ENCODE results near the gene VPS35L.

The VPS35L gene

GRCh38 chr16:19696328-19696727 lies 140.8 kb downstream of the VPS35L start:
- no peak for DNase-seq (ENCODE audit: low read depth)

- no peak for DNase-seq (ENCODE audit: low read depth)
Measured at GRCh38 chr16:19696961-19697360, 141.5 kb downstream of the VPS35L start.

DNA sequence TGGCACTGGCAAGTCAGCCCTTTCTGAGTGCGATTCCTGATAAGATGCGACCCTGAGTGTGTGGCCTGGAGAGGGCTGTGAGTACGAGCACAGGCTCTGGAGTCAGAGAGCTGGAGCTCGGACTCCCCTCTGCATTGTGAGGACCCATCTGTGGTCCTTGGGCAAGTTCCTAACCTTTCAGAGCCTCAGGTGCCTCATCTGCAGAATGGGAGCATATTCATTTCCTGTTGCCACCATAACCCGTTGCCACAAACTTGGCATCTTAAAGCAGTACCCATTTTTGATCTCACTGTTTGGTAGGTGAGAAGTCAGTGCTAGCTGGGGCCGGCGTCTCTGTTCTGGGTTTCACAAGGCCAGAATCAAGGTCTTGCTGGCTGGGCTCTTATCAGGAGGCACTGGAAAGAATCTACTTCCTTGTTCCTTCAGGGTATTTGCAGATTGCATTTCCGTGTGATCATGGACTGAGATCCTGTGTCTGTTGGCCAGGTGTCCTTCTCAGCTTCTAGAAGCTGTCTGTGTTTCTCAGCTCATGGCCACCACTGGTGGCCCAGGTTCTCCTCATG lies 142.3 kb downstream of the VPS35L start:
- DNase-seq (ENCODE audit: low read depth): no peak

DNA sequence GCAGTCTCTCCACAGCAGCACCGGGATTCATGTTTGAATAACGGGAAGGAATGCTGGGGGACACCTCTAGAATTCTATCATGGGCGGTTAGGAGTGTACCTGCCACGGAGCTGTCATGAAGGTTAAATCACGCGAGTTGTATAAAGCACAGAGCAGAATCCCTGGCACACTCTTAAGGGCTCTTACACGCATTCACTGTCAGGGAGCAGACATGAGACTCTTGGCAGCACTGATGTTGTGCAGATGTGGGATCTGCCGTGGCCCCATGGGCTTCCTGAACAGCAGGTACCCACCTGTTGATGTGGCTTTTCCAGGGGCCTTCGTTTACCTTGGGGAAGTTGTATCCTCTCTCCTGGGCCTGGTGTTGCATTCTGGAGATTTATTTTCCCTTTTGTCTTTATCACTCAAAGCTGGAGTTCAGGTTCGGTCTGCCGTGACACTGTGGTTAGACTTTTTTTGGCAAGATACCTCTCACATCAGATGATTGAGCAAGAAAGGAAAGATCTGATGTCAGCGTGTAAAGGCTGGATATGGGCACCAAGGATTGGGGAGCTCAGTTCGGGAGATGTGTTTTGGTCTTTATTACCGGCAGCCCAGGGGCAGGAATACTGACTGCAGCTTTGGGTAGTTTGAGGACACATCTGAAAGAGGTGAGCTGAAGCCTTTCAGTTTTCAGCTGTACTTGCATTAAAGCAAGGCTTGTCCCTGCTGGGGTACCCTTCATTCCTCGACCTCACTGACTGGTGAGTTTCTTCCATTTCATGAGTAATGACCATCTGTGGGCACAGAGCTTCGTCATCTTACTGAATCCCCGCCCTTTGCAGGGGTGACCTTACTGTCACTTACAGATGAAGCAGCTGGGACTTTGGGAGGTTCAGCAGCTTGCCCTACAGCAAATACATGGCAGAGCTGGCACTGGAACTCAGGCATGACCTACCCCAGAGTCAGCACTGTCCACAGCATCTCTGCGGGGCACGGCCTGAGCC lies 143.3 kb downstream of the VPS35L start:
- no peak for DNase-seq (ENCODE audit: low read depth)

DNA sequence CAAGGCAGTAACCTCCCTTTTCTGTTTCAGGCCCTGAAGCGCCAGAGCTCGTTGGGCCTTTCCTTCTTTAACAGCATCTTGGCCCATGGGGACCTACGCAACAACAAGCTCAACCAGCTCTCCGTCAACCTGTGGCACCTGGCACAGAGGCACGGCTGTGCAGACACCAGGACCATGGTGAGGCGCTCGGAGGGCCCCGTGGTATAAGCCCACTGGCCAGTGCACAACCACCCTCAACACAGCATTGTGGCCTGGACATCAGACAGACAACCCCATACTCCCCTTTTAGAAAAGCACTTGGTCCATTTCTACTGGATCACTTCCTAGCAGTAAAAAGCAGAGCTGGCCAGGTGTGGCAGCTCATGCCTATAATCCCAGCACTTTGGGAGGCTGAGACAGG lies 144.0 kb downstream of the VPS35L start:
- DNase-seq (ENCODE audit: low read depth): no peak

- DNase-seq (ENCODE audit: low read depth): no peak
Measured at GRCh38 chr16:19700319-19700781, 144.8 kb downstream of the VPS35L start.

DNA sequence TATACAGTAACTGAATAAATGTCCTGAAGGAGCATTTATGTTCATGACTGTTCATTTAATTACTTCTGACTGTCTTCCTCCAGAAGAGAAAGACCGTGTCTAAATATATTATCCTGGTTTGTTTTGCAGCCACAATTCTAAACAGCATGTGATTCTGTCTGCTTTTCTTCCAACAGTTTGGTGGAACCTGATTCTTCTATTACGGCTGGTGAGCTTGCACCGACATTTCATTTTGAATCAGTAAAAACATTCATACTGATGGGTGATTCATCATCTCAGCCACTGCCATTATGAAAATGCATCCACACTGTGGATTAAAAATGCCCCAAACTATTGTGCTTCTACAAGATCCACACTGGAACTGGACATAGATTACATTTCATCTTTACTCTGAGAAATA lies 145.6 kb downstream of the VPS35L start:
- DNase-seq (ENCODE audit: low read depth): no peak

GRCh38 chr16:19703172-19703889 lies 147.8 kb downstream of the VPS35L start:
- no peak for DNase-seq (ENCODE audit: low read depth)

DNA sequence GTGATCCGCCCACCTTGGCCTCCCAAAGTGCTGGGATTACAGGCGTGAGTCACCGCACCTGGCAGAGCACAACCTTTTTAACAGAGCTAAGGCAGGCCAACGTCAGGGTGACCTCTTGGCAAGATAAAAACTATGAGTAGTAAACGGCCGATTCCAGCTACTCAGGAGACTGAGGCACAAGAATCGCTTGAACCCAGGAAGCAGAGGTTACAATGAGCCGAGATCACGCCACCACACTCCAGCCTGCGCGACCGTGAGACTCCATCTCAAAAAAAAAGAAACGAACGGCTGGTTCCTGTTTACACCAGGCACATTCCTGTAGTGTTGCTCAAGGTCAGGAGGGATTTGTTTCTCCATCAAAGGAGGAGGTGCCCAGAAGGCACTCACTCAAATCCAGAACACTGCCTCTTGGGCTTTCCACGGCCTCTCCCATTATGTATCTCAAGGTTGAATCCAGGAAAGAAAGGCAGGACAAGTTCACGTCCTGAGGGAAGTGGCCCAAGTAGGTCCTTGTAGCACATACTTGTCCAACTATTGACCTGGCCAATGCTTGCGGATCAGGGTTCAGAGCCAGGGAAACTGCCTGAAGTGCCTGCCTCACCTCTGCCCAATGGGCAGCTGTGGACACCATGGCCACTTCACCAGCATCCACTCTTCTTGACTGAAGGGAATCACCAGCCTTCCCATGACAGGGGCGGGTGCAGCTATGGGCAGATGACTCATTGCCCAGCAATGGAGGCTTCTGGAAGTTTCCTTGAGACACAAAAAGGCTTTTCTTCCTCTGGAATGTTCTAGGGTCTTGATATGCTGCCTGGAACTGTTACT lies 149.0 kb downstream of the VPS35L start:
- DNase-seq (ENCODE audit: low read depth): no peak

DNA sequence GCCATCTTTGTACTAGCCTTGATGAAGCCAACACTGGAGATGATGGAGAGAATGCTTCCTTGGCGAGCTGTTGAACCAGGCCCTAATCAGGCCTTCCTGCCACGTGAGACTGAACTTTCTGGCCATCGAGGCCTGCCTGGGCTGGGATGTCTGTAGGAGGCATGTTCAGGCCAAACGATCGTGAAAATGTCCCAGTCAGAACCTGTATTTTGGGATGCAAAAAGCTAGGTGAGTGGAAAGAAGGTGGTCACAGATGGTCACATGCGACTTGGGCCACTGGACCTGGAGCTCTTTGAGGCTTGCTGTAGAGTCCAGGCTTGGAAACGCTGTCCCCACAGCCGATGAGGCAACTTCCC lies 149.6 kb downstream of the VPS35L start:
- DNase-seq (ENCODE audit: low read depth): no peak

DNA sequence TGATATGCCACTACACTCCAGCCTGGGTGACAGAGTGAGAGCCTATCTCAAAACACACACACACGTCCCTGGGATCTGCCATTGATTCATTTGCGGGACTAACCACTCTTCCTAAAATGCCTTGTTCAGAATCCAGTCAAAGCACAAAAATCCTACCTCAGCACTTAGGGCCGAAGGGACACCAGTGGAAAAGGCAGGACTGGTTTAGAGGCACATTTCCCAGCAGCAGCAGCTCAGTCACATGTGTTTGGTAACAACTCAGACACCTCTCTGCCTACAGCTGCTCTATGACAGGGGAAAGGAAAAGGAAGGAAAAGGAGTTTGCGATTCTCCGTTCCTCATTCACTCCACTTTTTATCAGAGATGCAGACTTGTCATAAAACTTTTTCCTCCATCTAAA lies 150.3 kb downstream of the VPS35L start:
- no peak for DNase-seq (ENCODE audit: low read depth)

GRCh38 chr16:19706846-19707245 lies 151.3 kb downstream of the VPS35L start:
- DNase-seq (ENCODE audit: low read depth): no peak

GRCh38 chr16:19707569-19708295 lies 152.2 kb downstream of the VPS35L start:
- no peak for DNase-seq (ENCODE audit: low read depth)

DNA sequence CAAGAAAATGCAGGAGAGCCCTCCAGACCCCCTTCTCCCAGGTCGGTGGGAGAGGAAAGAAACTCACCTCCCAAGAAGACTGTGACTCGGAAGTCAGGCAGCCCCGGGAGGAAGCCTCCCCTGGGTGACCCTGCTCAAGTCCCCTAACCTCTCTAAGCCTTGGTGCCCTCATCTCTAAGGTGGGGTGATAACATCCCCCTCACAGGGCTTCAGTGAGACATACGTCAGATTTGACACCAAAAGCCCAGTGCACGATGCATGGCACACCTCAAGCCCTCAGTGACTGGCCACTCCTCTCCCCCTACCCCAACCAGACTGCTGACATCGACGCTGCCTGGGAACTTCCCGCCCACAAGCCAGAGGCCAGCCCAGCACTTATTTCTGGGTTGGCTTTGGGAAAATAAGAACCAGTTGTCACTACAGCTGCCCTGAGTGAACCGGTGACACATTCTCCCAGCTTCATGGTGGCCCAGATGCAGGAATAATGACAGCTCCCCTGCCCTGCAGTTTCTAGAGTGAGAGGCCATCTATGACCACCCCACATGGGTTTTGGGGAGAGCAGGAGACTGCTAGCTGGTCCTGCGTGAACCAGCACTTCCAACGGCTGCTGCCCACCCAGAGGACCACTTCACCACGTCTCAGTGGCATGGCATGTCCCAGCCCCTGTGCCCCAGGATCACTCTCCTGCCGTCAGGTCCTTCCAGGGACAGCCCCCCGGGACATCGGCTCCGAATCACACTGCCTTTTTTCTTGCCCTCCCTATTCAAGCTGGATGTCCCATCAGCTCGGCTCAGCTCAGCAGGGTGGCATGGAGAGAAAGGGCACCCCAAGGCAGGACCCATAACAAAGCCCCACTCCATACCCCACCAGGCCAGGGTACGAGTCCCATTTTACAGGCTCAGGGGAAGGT lies 153.0 kb downstream of the VPS35L start:
- DNase-seq (ENCODE audit: low read depth): no peak

GRCh38 chr16:19709381-19710136 lies 154.1 kb downstream of the VPS35L start:
- DNase-seq (ENCODE audit: low read depth): no peak

DNA sequence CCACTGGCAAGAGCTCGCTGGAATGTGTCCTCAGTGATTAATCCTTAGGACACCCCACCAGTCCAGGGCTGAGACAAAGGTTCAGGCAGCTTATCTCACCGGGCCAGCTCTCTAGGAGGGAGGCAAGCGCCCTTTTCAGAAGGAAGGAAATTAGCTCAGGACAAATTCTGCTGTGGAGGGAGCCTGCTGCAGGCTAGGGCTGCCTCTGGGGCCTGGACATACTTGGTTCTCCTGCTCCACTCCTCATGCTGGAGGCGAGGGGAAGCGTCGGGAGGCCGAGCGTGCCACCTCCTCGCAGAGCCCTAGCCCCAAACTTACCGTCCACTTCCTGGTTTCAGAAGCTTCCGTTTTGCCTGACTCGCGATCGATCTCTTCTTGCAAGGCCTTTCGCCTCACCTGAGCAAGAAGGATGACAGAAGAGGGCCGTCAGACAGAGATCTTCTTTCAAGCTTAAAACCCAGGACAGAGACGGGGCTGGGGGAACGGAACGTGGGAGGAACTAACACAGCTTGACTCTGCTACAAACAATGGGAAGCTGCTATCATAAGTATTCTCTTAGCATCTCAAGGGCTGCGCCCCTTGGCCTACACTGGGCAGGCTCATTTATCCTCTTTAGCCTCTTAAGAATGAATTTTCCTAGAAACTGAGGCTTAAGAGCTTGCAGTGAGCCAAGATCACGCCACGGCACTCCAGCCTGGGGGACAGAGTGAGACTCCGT lies 154.8 kb downstream of the VPS35L start:
- no peak for DNase-seq (ENCODE audit: low read depth)

GRCh38 chr16:19710991-19711545 lies 155.6 kb downstream of the VPS35L start:
- DNase-seq (ENCODE audit: low read depth): no peak

GRCh38 chr16:19711643-19712042 lies 156.1 kb downstream of the VPS35L start:
- DNase-seq (ENCODE audit: low read depth): no peak

Data from activated T-cell treated with anti-CD3 and anti-CD28 coated beads for 48 hours (primary cell).